K562 (cell line): ENCODE results near the gene PCK2. TPM values are rescaled to one million over a fixed set of nuclear protein-coding genes. Genes with fewer than 3 reads are reported as not detected.

Source experiments
- ATAC-seq: fragments of 200-7000 bp; cut with Tn5 transposase; 3 replicates; pipeline ENCODE4 v1.9.1; 2020; ENCODE audit warnings: moderate library complexity
- BruUV-seq: library from RNA; stranded (reverse); fragments of 400-500 nt; replicated peaks from 2 replicates; lab custom pipeline; 2021; lab: Mats Ljungman, UMichigan
- CTCF ChIA-PET: fragments of 300-600 bp; formaldehyde crosslinking; extraction: SDS; loops from one replicate; lab custom pipeline; 2021; ENCODE audit warnings: low intra/inter-chr PET ratio; lab: Yijun Ruan, JAX
- POLR2A ChIA-PET: fragments of 300-600, 350-650 bp; sonication (Branson Sonifier 250); formaldehyde crosslinking; extraction: SDS; loops from one replicate; lab custom pipeline; 2021; ENCODE audit warnings: antibody characterized with exemption, inconsistent platforms; lab: Yijun Ruan, JAX
- DNase-seq, 4 experiments: peaks; one replicate each; pipeline versions ENCODE4 v3.0.0 to v3.0.0-alpha.2; 2011 to 2018; ENCODE audit warnings: low spot score in 3 of 4, mixed read lengths in 3 of 4; ENCODE audit errors: extremely low read depth in 1 of 4
- FAIRE-seq: peaks from 2 replicates; lab custom pipeline; 2011; peaks lifted over from hg19 to GRCh38; lab: Jason Lieb, UNC
- H2AFZ ChIP-seq: 2 replicates; pipeline ENCODE4 v1.6.0; 2011; ENCODE audit warnings: low read depth, low read length, control low read depth, inconsistent platforms
- H3K27ac ChIP-seq: fragments of 200-600 bp; 3 replicates; pipeline ENCODE4 v1.8.0; 2011; ENCODE audit warnings: low read depth, mild to moderate bottlenecking, control low read depth, inconsistent platforms, low read length, moderate library complexity, mixed read lengths; ENCODE audit errors: extremely low read depth
- H3K27me3 ChIP-seq, 2 experiments: fragments of 300-600 bp in 1 of 2; 2 replicates in 1 of 2; 3 replicates in 1 of 2; pipeline versions ENCODE4 v1.6.0 to v1.8.0; 2011; ENCODE audit warnings: inconsistent platforms in 2 of 2, low read length in 2 of 2, mild to moderate bottlenecking in 1 of 2, mixed read lengths in 1 of 2, moderate library complexity in 1 of 2; ENCODE audit not compliant: control insufficient read depth in 2 of 2, insufficient read depth in 2 of 2
- H3K36me3 ChIP-seq: fragments of 300-600 bp; 3 replicates; pipeline ENCODE4 v1.8.0; 2011; ENCODE audit warnings: mild to moderate bottlenecking, low read length, inconsistent platforms; ENCODE audit not compliant: control insufficient read depth, insufficient read depth
- H3K4me1 ChIP-seq, 2 experiments: fragments of 200-600 bp in 1 of 2; replicated peaks in 1 of 2; 2 replicates in 1 of 2; 3 replicates in 1 of 2; pipeline versions ENCODE4 v1.5.1 to v1.8.0; 2011; ENCODE audit warnings: inconsistent platforms in 2 of 2, low read length in 2 of 2, mild to moderate bottlenecking in 1 of 2, mixed read lengths in 1 of 2, moderate library complexity in 1 of 2; ENCODE audit not compliant: control insufficient read depth in 2 of 2, insufficient read depth in 2 of 2
- H3K4me2 ChIP-seq: 2 replicates; pipeline ENCODE4 v1.6.1; 2011; ENCODE audit warnings: low read length, control low read depth, inconsistent platforms, mixed read lengths; ENCODE audit not compliant: insufficient read depth
- H3K4me3 ChIP-seq: fragments of 200-600 bp; sonication (generic), shearing (Covaris generic); 2 replicates; pipeline ENCODE4 v1.5.1; 2016; ENCODE audit warnings: control low read depth, inconsistent platforms
- H3K79me2 ChIP-seq: fragments of 200-600 bp; 3 replicates; pipeline ENCODE4 v1.8.0; 2011; ENCODE audit warnings: low read length, inconsistent platforms; ENCODE audit not compliant: control insufficient read depth, insufficient read depth
- H3K9ac ChIP-seq, 2 experiments: 2 replicates each; pipeline versions ENCODE4 v1.6.0 to v1.6.1; 2011; ENCODE audit warnings: low read depth in 2 of 2, low read length in 2 of 2, control low read depth in 1 of 2, inconsistent platforms in 1 of 2, mild to moderate bottlenecking in 1 of 2, mixed read lengths in 1 of 2; ENCODE audit not compliant: insufficient read depth in 1 of 2
- H3K9me1 ChIP-seq: one replicate; pipeline ENCODE4 v1.6.0; 2011; ENCODE audit warnings: inconsistent platforms, mild to moderate bottlenecking, low read length, moderate library complexity; ENCODE audit not compliant: control insufficient read depth, insufficient read depth
- H3K9me3 ChIP-seq: replicated peaks from 2 replicates; pipeline ENCODE4 v1.5.1; 2011; ENCODE audit warnings: low read depth, low read length, inconsistent platforms; ENCODE audit not compliant: control insufficient read depth, insufficient read depth
- H4K20me1 ChIP-seq: replicated peaks from 2 replicates; pipeline ENCODE4 v1.6.1; 2011; ENCODE audit warnings: low read length, inconsistent platforms, mixed read lengths; ENCODE audit not compliant: control insufficient read depth, insufficient read depth
- ARID1B ChIP-seq: fragments of 450-650 bp; IDR thresholded peaks from 2 replicates; pipeline ENCODE4 v1.6.1; 2016; ENCODE audit warnings: antibody characterized with exemption, mild to moderate bottlenecking, inconsistent platforms
- CC2D1A ChIP-seq: fragments of 450-650 bp; IDR thresholded peaks from 2 replicates; pipeline ENCODE4 v1.6.1; 2017; ENCODE audit warnings: mild to moderate bottlenecking
- COPS2 ChIP-seq: fragments of 450-650 bp; conservative IDR thresholded peaks from 2 replicates; pipeline ENCODE4 v1.6.1; 2016; ENCODE audit warnings: mild to moderate bottlenecking, moderate library complexity
- HBP1 ChIP-seq: fragments of 450-650 bp; formaldehyde crosslinking; IDR thresholded peaks from 2 replicates; pipeline ENCODE4 v1.4.0; 2022; ENCODE audit warnings: missing genetic modification characterization
- RBBP5 ChIP-seq: fragments of 200-600 bp; sonication (generic); IDR thresholded peaks from 2 replicates; pipeline ENCODE4 v1.6.1; 2012; ENCODE audit warnings: borderline replicate concordance, mild to moderate bottlenecking, low read length, control low read depth, inconsistent platforms; ENCODE audit not compliant: insufficient read depth, poor library complexity, severe bottlenecking
- REST ChIP-seq, 2 experiments: fragments of 450-650 bp; formaldehyde crosslinking in 1 of 2; IDR thresholded peaks; 2 replicates each; pipeline versions ENCODE4 v1.4.0 to v1.6.1; 2014 to 2020; ENCODE audit warnings: mild to moderate bottlenecking in 2 of 2, borderline replicate concordance in 1 of 2, low read depth in 1 of 2
- TBP ChIP-seq: optimal IDR thresholded peaks from 2 replicates; pipeline ENCODE3; 2011; ENCODE audit warnings: low read depth, low read length, improper control_type of control experiment
- VEZF1 ChIP-seq: fragments of 200-800 bp; sonication (Bioruptor generic); IDR thresholded peaks from 2 replicates; pipeline ENCODE4 v1.6.1; 2017; ENCODE audit warnings: missing genetic modification characterization, missing compliant biosample characterization
- WGBS: fragments of 100-300 bp; shearing (Covaris generic); methylation state at CpG from one replicate; pipeline ENCODE4 v1.1.6; 2016; ENCODE audit warnings: low coverage, mixed read lengths; ENCODE audit not compliant: insufficient coverage; ENCODE audit errors: missing lambda C conversion rate; 5-methylcytosine and 5-hydroxymethylcytosine counted together
- in situ Hi-C: fragments of 300-500 bp; cut with MboI; formaldehyde crosslinking; loops from 4 replicates; pipeline ENCODE4 v1.15.0; 2018; ENCODE audit warnings: inconsistent platforms, mixed read lengths
- intact Hi-C: fragments of 100-400 bp; cut with micrococcal nuclease; formaldehyde crosslinking; loops from 2 replicates; pipeline ENCODE4 v1.14.2; 2022
- polyA plus RNA-seq, 8 experiments: library from polyadenylated mRNA; depleted of rRNA in 4 of 8; stranded (reverse) in 5 of 8; unstranded in 3 of 8; fragments of >200 nt; fragmentation: Nextera tagmentation in 2 of 8; fragmentation: Illumina TruSeq in 1 of 8; extraction: Ambion mirVana in 2 of 8; extraction: Trizol in 1 of 8; gene quantifications; 2 replicates each; pipeline versions ENCODE4 v1.2.1 to v1.2.3, GENCODE V29; 2011 to 2014; ENCODE audit warnings: inconsistent platforms in 1 of 8, missing spikeins in 1 of 8
- total RNA-seq, 7 experiments: library from RNA; depleted of rRNA in 6 of 7; stranded (reverse); fragments of >200 nt in 6 of 7; fragmentation: Illumina TruSeq in 2 of 7; extraction: Trizol in 2 of 7; gene quantifications; 2 replicates each; pipeline versions ENCODE4 v1.2.1 to v1.2.3, GENCODE V29; 2011 to 2021; ENCODE audit warnings: low replicate concordance in 1 of 7

The PCK2 gene
- total and polyA plus RNA-seq, 9 of the 15 experiments (the other 6 are each of a cell fraction or from before 2014, with no cell fraction given) = 3.3 to 60.9 (median 30.4) TPM

- no peaks in the 10 kb centered on the region; the same call in 1 of the 2 replicates for H4K20me1 ChIP-seq
- CTCF ChIA-PET = no interaction called here
- H3K4me2 ChIP-seq = peak within 1 kb of the TSS; percentile 86
- H3K27ac ChIP-seq = peak within 1 kb of the TSS; percentile 87
- peaks cover 47% of the 10 kb centered on the region for H3K36me3 ChIP-seq
- H2AFZ ChIP-seq = peak within 1 kb of the TSS; percentile 93
- in situ Hi-C loops (no loop called here), intact Hi-C loops (loop anchor here (10.0 kb wide), 1 partner anchor 46 kb away; the partner anchor contains the start of gene PCK2)
- TSS peak; percentile 33 for BruUV-seq
- peak within 1 kb of the TSS; percentile 83 for H3K4me3 ChIP-seq
- ATAC-seq = peak; percentile 95
- peak; percentile 97 for FAIRE-seq
- POLR2A ChIA-PET = interaction anchor here (0.5 to 1.3 kb wide), 11 partner anchors 9 to 108 kb away, joined by 3 to 4 read pairs (median 3); partner anchors contain the start of genes PCK2 and TM9SF1
- peaks cover 43% of the 10 kb centered on the region for H3K79me2 ChIP-seq
- peak; percentile 94 to 98 (median 95) for DNase-seq
- WGBS = 0% methylated on average over 30 of the region's 65 CpGs
- peaks cover 5% of the 10 kb centered on the region for H3K9me1 ChIP-seq
- no peaks in the 10 kb centered on the region for H3K9me3 ChIP-seq
- peaks cover 31 to 43% of the 10 kb centered on the region in 2 experiments; a peak in 4 of 5 replicates for H3K4me1 ChIP-seq
- H3K9ac ChIP-seq = peak within 1 kb of the TSS; percentile 79 to 95
- no peaks in the 10 kb centered on the region for H3K27me3 ChIP-seq
- TF ChIP-seq COPS2 = no peak
- 0 out of 2 replicates have a peak, but pooled peaks have one; percentile 5 for TF ChIP-seq ARID1B
- peak; percentile 61 for TF ChIP-seq REST (IDR thresholded peaks at IDR 0.05; ENCODE audit: borderline replicate concordance)
- TF ChIP-seq REST (CRISPR knock-in tag; IDR thresholded peaks at IDR 0.05; ENCODE audit: low read depth) = 0 out of 2 replicates have a peak, but pooled peaks have one; percentile 28
- no peak for TF ChIP-seq HBP1 (CRISPR knock-in tag)
- peak; percentile 81 for TF ChIP-seq TBP
- TF ChIP-seq CC2D1A = peak; percentile 100
- TF ChIP-seq RBBP5 = peak; percentile 56
- TF ChIP-seq VEZF1 (CRISPR knock-in tag) = peak; percentile 84
These were observed 47.2 kb downstream of the PCK2 start, which contains the start of gene EMC9 for GRCh38 chr14:24141097-24141880. Gene EMC9 (minus strand): TSS chr14:24141591. CDS start chr14:24141304, 287 bp downstream.
